ENCODE data around the gene ACAA2. TPM values are rescaled to one million over a fixed set of nuclear protein-coding genes. Genes with fewer than 3 reads are reported as not detected.

ACAA2 gene
- total and polyA plus RNA-seq, 9 donors, result 28.6 to 96.2 (median 44.1) TPM

- intact Hi-C loops (cut with DNase I), result loop anchor here in 2 of 4 donors (5.0 to 10.0 kb wide), 2 partner anchors 337 to 339 kb away; no protein-coding TSS in a partner anchor
- DNase-seq, result no peak
- no peak overlapping the region for H3K4me3 ChIP-seq
- no peak for TF ChIP-seq CTCF (IDR thresholded peaks at IDR 0.05)
- TF ChIP-seq POLR2A (IDR thresholded peaks at IDR 0.05), result no peak
- no peak for TF ChIP-seq EP300 (IDR thresholded peaks at IDR 0.05)
- no peaks in the 10 kb centered on the region for H3K36me3 ChIP-seq
- H3K9me3 ChIP-seq, result no peaks in the 10 kb centered on the region
- H3K27me3 ChIP-seq, result no peaks in the 10 kb centered on the region
- H3K27ac ChIP-seq, result no peak overlapping the region
- 72 to 78% (median 73%) methylated on average over 4 of the region's 4 CpGs for WGBS, 3 donors
- no peaks in the 10 kb centered on the region for H3K4me1 ChIP-seq (ENCODE audit: insufficient read depth)
Observed at GRCh38 chr18:49851624-49852023, 38.3 kb upstream of the ACAA2 start.

- intact Hi-C loops (cut with DNase I), result loop anchor here in 2 of 4 donors (5.0 to 10.0 kb wide), 2 partner anchors 336 to 338 kb away; no protein-coding TSS in a partner anchor
- Histone ChIP-seq H3K9me3 (no peaks in the 10 kb centered on the region), H3K36me3 (no peaks in the 10 kb centered on the region), H3K4me3 (no peak overlapping the region), H3K27me3 (no peaks in the 10 kb centered on the region), H3K4me1 (ENCODE audit: insufficient read depth) (no peaks in the 10 kb centered on the region), H3K27ac (no peak overlapping the region)
- WGBS, 3 donors, result 88 to 93% (median 92%) methylated on average over 8 of the region's 8 CpGs
- TF ChIP-seq EP300 (IDR thresholded peaks at IDR 0.05) (no peak), CTCF (IDR thresholded peaks at IDR 0.05) (no peak), POLR2A (IDR thresholded peaks at IDR 0.05) (no peak)
- DNase-seq, result no peak
Observed at GRCh38 chr18:49850636-49851035, 37.3 kb upstream of the ACAA2 start.

GRCh38 chr18:49849331-49850217 is 36.2 kb upstream of the ACAA2 start:
- Histone ChIP-seq H3K27me3 (no peaks in the 10 kb centered on the region), H3K36me3 (no peaks in the 10 kb centered on the region), H3K27ac (no peak overlapping the region), H3K4me1 (ENCODE audit: insufficient read depth) (no peaks in the 10 kb centered on the region), H3K4me3 (no peak overlapping the region), H3K9me3 (no peaks in the 10 kb centered on the region)
- intact Hi-C loops (cut with DNase I), result loop anchor here in 2 of 4 donors (5.0 to 10.0 kb wide), 2 partner anchors 335 to 337 kb away; no protein-coding TSS in a partner anchor
- 23 to 35% (median 27%) methylated on average over 11 to 14 of the region's 14 CpGs for WGBS, 3 donors
- DNase-seq, result peak in 4 of 5 donors; percentile 21 to 46 (median 36)
- TF ChIP-seq EP300 (IDR thresholded peaks at IDR 0.05) (no peak), POLR2A (IDR thresholded peaks at IDR 0.05) (no peak), CTCF (IDR thresholded peaks at IDR 0.05) (no peak)

- TF ChIP-seq POLR2A (IDR thresholded peaks at IDR 0.05), result no peak
- no peak for TF ChIP-seq EP300 (IDR thresholded peaks at IDR 0.05)
- TF ChIP-seq CTCF (IDR thresholded peaks at IDR 0.05), result no peak
- Histone ChIP-seq H3K4me3 (no peak overlapping the region), H3K27ac (no peak overlapping the region), H3K4me1 (ENCODE audit: insufficient read depth) (no peaks in the 10 kb centered on the region), H3K9me3 (no peaks in the 10 kb centered on the region), H3K27me3 (no peaks in the 10 kb centered on the region), H3K36me3 (no peaks in the 10 kb centered on the region)
- DNase-seq, result no peak
- intact Hi-C loops (cut with DNase I), result no loop called here
- WGBS, 3 donors, result 83 to 92% (median 90%) methylated on average over 4 of the region's 4 CpGs
Observed at GRCh38 chr18:49848115-49848514, 34.8 kb upstream of the ACAA2 start.
